ENCODE measurements around the gene NOP9. TPM values are rescaled to one million over a fixed set of nuclear protein-coding genes. Genes with fewer than 3 reads are reported as not detected.

NOP9 gene
- total RNA-seq, 1 donor from 2014 or later = 23.5 TPM

DNA sequence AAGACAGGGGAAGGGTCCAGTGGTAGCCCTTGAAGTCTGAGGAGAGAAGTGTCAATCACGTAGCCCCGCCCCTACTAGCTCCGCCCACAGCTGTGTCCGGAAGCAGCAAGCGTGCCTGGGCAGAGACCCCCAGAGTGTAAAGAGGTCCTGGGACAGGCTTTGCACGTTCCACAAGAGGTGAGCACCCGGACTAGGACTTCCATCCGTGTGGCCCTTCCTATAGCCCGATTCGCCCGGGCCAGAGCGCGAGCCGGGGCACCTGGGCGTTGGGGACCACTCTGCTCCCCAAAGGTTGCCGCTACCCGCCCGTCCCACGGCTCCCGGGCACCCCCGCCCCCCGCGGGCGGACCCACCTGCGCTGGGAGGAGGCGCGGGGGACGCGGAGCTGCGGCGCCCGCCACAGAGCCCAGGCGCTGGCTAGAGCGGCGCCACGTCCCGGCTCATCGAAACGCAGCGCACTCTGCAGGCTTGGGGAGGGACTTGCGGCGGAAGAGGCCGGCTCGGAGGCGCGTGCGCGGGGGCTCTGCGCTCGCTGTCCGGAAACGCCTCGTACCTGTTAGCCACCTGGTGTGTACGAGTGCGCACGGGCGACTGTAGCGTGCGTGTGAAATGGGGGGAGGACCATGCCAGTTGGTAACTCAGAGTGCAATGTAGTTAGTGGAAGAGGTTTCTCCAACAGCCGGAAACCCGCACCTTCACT lies 28.4 kb upstream of the NOP9 start, which contains the start of gene RABGGTA:
Gene RABGGTA (minus strand): TSS at position 464 of the 700 bp plus-strand sequence. CDS start 482 bp downstream, outside the sequence.
- Histone ChIP-seq H3K4me1 (ENCODE audit: insufficient read depth, low read length) (peaks cover 5% of the 10 kb centered on the region), H2AFZ (ENCODE audit: low read depth, low read length) (peak within 1 kb of the TSS; percentile 93), H3K9ac (ENCODE audit: low read length) (peak within 1 kb of the TSS; percentile 94), H3K27me3 (ENCODE audit: insufficient read depth, low read length) (no peaks in the 10 kb centered on the region), H3K4me2 (ENCODE audit: low read length) (peak within 1 kb of the TSS; percentile 94), H4K20me1 (ENCODE audit: insufficient read depth, low read length) (no peaks in the 10 kb centered on the region), H3K79me2 (ENCODE audit: insufficient read depth, low read length) (no peaks in the 10 kb centered on the region), H3K36me3 (ENCODE audit: insufficient read depth, low read length) (peaks cover 7% of the 10 kb centered on the region), H3K27ac (ENCODE audit: low read depth, low read length) (peak within 1 kb of the TSS; percentile 92), H3K4me3 (ENCODE audit: insufficient read depth, low read depth, low read length) (peak within 1 kb of the TSS; percentile 82), H3K9me3 (ENCODE audit: insufficient read depth, low read depth, low read length) (no peaks in the 10 kb centered on the region)
- FAIRE-seq (no peak), DNase-seq (ENCODE audit: low read depth) (peak; percentile 74)
- Mint-ChIP-seq H3K27me3 (ENCODE audit: low read depth, unreplicated experiment) (no peaks in the 10 kb centered on the region), H3K27ac (ENCODE audit: unreplicated experiment) (peak within 1 kb of the TSS; percentile 93), H3K4me1 (ENCODE audit: low read depth, unreplicated experiment) (peaks cover 7% of the 10 kb centered on the region), H3K9me3 (ENCODE audit: unreplicated experiment) (no peaks in the 10 kb centered on the region), H3K4me3 (ENCODE audit: unreplicated experiment) (peak within 1 kb of the TSS; percentile 92), H3K36me3 (ENCODE audit: low read depth, unreplicated experiment) (peaks cover 19% of the 10 kb centered on the region)
- TF ChIP-seq CTCF (IDR thresholded peaks at IDR 0.05; ENCODE audit: insufficient read depth, low read depth, low read length) (peak; percentile 27), EZH2 (IDR thresholded peaks at IDR 0.05; ENCODE audit: insufficient read depth, low read length) (no peak)

- peaks cover 7% of the 10 kb centered on the region for H3K4me1 Mint-ChIP-seq (ENCODE audit: low read depth, unreplicated experiment)
Observed at GRCh38 chr14:24271834-24272263, 27.8 kb upstream of the NOP9 start.

More at GRCh38 chr14:24271834-24272263, 27.8 kb upstream of the NOP9 start:
- no peak for FAIRE-seq
- H3K9ac ChIP-seq (ENCODE audit: low read length) = peak overlapping the region; percentile 94
- no peaks in the 10 kb centered on the region for H3K9me3 Mint-ChIP-seq (ENCODE audit: unreplicated experiment)
- TF ChIP-seq CTCF (IDR thresholded peaks at IDR 0.05; ENCODE audit: insufficient read depth, low read depth, low read length) = no peak
- no peak for TF ChIP-seq EZH2 (IDR thresholded peaks at IDR 0.05; ENCODE audit: insufficient read depth, low read length)
- no peaks in the 10 kb centered on the region for H3K27me3 Mint-ChIP-seq (ENCODE audit: low read depth, unreplicated experiment)
- H3K9me3 ChIP-seq (ENCODE audit: insufficient read depth, low read depth, low read length) = no peaks in the 10 kb centered on the region
- H3K4me3 Mint-ChIP-seq (ENCODE audit: unreplicated experiment) = peak overlapping the region; percentile 85
- H3K36me3 ChIP-seq (ENCODE audit: insufficient read depth, low read length) = peaks cover 7% of the 10 kb centered on the region
- H3K79me2 ChIP-seq (ENCODE audit: insufficient read depth, low read length) = no peaks in the 10 kb centered on the region
- no peak for DNase-seq (ENCODE audit: low read depth)
- peak overlapping the region; percentile 71 for H3K27ac Mint-ChIP-seq (ENCODE audit: unreplicated experiment)
- no peaks in the 10 kb centered on the region for H3K27me3 ChIP-seq (ENCODE audit: insufficient read depth, low read length)
- H2AFZ ChIP-seq (ENCODE audit: low read depth, low read length) = peak overlapping the region; percentile 93
- peaks cover 17% of the 10 kb centered on the region for H3K36me3 Mint-ChIP-seq (ENCODE audit: low read depth, unreplicated experiment)
- peak overlapping the region; percentile 94 for H3K4me2 ChIP-seq (ENCODE audit: low read length)
- peaks cover 1% of the 10 kb centered on the region for H4K20me1 ChIP-seq (ENCODE audit: insufficient read depth, low read length)
- peaks cover 5% of the 10 kb centered on the region for H3K4me1 ChIP-seq (ENCODE audit: insufficient read depth, low read length)
- H3K4me3 ChIP-seq (ENCODE audit: insufficient read depth, low read depth, low read length) = peak overlapping the region; percentile 82
- peak overlapping the region; percentile 92 for H3K27ac ChIP-seq (ENCODE audit: low read depth, low read length)

Measured in astrocyte (in vitro differentiated cells and primary cell).